Mammary epithelial cell (primary cell): Measurements from ENCODE around the gene NEK6.

Experiments
- EZH2 ChIP-seq: IDR thresholded peaks from 2 replicates; pipeline ENCODE4 v1.6.1; 2012; ENCODE audit warnings: low read length, inconsistent platforms, borderline replicate concordance
- TF ChIP-seq, protein P1 (sequence below), 2 donors: IDR thresholded peaks in 1 of 2; conservative IDR thresholded peaks in 1 of 2; 2 replicates each; pipeline ENCODE4 v1.5.1; 2011 to 2012; ENCODE audit warnings: inconsistent platforms in 2 of 2, low read length in 2 of 2, mild to moderate bottlenecking in 2 of 2, control low read depth in 1 of 2, low read depth in 1 of 2; ENCODE audit not compliant: insufficient read depth in 1 of 2; ENCODE audit errors: extremely low read depth in 1 of 2

DNA sequence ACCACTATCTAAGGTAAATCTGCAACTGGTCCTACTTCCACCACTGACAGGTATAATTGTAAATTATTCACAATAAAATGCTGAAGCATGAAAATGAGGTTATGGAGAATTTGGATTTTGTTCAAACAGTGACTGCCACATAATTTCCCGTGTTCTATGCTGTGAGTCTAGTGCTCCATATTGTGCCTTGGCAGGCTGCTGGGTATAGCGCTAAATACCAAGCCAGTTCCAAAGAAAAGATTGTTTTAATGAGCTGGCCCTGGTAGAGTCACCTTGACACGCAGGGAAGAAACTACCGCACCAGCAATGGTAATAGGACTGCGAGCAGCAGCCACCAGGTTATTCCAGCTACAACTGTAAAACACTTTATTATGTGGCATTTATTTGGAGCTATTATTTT, 127.1 kb downstream of the NEK6 start:
- TF ChIP-seq, protein P1, sequence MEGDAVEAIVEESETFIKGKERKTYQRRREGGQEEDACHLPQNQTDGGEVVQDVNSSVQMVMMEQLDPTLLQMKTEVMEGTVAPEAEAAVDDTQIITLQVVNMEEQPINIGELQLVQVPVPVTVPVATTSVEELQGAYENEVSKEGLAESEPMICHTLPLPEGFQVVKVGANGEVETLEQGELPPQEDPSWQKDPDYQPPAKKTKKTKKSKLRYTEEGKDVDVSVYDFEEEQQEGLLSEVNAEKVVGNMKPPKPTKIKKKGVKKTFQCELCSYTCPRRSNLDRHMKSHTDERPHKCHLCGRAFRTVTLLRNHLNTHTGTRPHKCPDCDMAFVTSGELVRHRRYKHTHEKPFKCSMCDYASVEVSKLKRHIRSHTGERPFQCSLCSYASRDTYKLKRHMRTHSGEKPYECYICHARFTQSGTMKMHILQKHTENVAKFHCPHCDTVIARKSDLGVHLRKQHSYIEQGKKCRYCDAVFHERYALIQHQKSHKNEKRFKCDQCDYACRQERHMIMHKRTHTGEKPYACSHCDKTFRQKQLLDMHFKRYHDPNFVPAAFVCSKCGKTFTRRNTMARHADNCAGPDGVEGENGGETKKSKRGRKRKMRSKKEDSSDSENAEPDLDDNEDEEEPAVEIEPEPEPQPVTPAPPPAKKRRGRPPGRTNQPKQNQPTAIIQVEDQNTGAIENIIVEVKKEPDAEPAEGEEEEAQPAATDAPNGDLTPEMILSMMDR (conservative IDR thresholded peaks at IDR 0.05 in 1 of 2, IDR thresholded peaks at IDR 0.05 in 1 of 2; ENCODE audit: extremely low read depth in 1 of 2, insufficient read depth in 1 of 2, low read depth in 1 of 2, low read length in 2 of 2): no peak
- no peak for TF ChIP-seq EZH2
